ENCODE measurements around the gene RPS6KA1.

GRCh38 chr1:26580116-26580515 lies 50.6 kb downstream of the RPS6KA1 start:
- no peak for TF ChIP-seq HNRNPLL (IDR thresholded peaks at IDR 0.05; ENCODE audit: low read depth, low read length, poor library complexity, severe bottlenecking)
- TF ChIP-seq ZNF460 (CRISPR knock-in tag; IDR thresholded peaks at IDR 0.05; ENCODE audit: borderline replicate concordance) = no peak
- no peak for TF ChIP-seq CTCF (CRISPR knock-in tag; IDR thresholded peaks at IDR 0.05)
- no peak for TF ChIP-seq DDIT3 (CRISPR knock-in tag; IDR thresholded peaks at IDR 0.05)
